LNCAP (cell line): Measurements from ENCODE around the gene LPCAT1.

ENCODE experiments used
- TF ChIP-seq, protein P1 (sequence below): fragments of 450-650 bp; IDR thresholded peaks from 2 replicates; pipeline ENCODE4 v1.5.1; 2017; ENCODE audit warnings: mild to moderate bottlenecking

Gene LPCAT1

DNA sequence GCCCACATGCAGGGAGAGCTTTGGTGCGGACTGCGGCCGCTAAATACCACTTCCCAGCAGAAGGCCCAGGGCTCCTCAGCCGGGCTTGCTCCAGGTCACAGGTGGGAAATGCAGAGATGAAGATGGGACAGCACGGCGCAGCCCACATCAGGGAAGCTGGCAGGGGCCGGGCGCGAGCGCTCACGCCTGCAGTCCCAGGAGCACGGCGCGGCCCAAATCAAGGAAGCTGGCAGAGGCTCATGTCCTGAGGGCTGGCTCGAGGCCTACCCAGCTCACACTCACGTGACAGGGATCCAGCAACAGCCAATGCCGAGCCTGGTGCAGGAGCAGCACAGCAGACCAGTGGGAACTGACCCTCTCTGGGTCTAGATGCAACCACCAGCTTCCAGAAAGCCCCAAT is 16.3 kb downstream of the LPCAT1 start:
- TF ChIP-seq, protein P1, sequence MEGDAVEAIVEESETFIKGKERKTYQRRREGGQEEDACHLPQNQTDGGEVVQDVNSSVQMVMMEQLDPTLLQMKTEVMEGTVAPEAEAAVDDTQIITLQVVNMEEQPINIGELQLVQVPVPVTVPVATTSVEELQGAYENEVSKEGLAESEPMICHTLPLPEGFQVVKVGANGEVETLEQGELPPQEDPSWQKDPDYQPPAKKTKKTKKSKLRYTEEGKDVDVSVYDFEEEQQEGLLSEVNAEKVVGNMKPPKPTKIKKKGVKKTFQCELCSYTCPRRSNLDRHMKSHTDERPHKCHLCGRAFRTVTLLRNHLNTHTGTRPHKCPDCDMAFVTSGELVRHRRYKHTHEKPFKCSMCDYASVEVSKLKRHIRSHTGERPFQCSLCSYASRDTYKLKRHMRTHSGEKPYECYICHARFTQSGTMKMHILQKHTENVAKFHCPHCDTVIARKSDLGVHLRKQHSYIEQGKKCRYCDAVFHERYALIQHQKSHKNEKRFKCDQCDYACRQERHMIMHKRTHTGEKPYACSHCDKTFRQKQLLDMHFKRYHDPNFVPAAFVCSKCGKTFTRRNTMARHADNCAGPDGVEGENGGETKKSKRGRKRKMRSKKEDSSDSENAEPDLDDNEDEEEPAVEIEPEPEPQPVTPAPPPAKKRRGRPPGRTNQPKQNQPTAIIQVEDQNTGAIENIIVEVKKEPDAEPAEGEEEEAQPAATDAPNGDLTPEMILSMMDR: no peak

DNA sequence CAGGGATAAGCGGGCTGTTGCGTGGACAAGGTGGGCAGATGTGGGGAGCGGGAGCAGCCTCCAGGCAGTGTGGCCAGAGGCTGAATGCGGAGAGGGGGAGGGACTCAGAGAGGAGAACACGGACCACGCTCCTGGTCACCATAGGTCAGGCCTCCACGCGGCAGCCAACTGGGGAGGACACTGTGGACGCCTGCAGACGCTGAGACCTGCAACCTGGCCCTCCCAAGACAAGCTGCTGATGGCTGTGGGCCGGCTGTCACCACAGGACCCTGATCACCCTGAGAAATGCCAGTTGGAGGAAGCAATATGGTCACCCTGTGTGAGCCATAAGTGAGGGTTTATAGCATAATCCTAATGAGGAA is 16.8 kb downstream of the LPCAT1 start:
- TF ChIP-seq, protein P1: no peak

DNA sequence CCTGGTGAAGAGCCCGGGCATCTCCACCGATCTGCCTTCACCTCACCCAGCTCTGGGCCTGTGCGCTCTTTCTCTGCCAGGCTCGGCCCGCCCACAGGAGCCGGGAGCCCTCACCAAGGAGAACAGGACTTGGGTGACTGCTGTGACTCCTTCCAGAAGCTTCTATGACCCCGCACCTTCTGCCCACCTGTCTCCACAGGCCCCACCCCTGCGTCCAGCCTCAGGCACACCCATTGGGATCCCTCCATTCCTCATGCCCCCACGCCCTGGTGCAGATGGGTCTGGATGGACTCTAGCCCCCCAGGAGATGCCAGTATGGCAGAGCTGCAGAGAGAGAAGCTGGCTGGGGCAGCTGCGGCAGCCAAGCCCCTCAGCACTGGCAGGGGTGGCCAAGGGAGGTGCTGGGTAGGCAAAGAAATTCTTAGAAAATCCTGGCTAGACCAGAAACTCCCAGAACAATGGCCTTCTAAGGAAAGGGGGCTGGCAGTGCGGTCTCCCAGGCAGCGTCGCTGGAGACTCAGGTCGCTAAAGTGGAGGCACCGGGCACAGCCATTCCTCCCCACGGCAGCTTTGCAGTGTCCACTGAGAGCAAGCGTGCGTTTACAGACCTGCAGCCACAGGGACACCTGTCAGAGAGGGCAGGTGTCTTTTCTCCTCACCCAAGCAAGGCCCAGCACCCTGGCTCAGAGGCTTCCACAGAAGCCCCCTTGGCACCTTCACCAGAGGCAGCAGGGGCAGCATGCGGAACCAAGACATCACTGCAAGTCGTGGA is 17.3 kb downstream of the LPCAT1 start:
- TF ChIP-seq, protein P1: no peak

DNA sequence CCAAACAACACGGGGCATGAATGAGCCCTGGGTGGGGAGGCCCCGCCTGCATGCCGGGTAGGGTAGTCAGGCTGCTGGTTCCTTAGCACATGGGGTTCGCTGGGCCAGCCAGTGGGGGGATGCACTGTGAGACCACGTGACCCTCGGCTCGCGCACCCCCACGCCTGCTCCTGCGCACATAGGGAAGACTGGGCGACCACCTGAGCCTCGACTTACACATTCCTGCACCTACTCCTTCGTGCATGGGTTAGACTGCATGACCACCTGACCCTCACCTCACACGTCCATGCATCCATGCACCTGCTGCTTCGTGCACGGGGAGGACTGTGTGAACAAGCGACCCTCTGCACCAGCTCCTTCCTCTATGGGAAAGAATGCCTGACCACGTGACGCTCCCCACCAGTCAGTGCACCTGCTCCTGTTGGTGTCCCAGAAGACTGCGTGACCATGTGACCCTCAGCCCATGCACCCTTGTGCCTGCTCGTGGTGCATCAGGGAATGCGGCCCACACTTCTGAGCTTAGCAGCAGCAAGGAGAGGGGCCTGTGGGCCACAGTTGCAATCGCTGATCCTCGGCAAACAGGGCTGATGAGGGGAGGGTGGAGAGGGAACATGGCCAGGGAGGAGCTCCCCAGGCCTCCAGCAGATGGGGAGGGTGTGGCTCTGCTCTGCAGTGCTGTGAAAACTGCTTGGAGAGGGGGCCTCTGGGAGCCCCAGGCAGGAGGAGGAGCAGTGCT is 18.1 kb downstream of the LPCAT1 start:
- TF ChIP-seq, protein P1: no peak

DNA sequence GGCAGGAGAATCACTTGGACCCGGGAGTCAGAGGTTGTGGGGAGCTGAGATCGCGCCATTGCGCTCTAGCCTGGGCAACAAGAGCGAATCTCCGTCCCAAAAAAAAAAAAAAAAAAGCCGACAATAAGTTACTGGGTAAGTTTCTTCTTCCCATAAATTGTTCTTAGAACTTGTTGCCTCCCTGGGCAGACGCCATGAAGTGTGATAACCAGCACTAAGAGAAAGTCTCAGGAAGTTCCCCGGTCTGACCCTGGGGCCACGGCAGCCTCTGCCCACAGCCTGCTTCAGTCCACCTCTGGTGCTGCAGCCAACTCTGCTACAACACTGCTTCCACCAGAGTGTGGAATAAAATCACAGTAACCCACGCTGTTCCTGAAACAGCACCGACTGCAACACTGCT is 19.1 kb downstream of the LPCAT1 start:
- TF ChIP-seq, protein P1: no peak

- TF ChIP-seq, protein P1: no peak
These were observed 19.6 kb downstream of the LPCAT1 start for GRCh38 chr5:1504069-1504595.

GRCh38 chr5:1503241-1504068 is 20.3 kb downstream of the LPCAT1 start:
- TF ChIP-seq, protein P1: no peak
